PC-3 (cell line): Measurements from ENCODE around the gene PODNL1.

ENCODE experiments used
- EZH2 ChIP-seq: fragments of 300-600 bp; sonication (generic); IDR thresholded peaks from one replicate; pipeline ENCODE4 v1.6.1; 2017; ENCODE audit warnings: antibody characterized with exemption, mild to moderate bottlenecking, low read length; ENCODE audit not compliant: unreplicated experiment
- EZH2phosphoT487 ChIP-seq: fragments of 300-600 bp; sonication (generic); IDR thresholded peaks from 2 replicates; pipeline ENCODE4 v1.6.1; 2018; ENCODE audit warnings: mild to moderate bottlenecking, antibody characterized with exemption, low read length, borderline replicate concordance
- TF ChIP-seq, protein P1 (sequence below): fragments of 300-600 bp; sonication (generic); conservative IDR thresholded peaks from 2 replicates; pipeline ENCODE4 v1.5.1; 2017; ENCODE audit warnings: antibody characterized with exemption, low read depth, mild to moderate bottlenecking, low read length

DNA sequence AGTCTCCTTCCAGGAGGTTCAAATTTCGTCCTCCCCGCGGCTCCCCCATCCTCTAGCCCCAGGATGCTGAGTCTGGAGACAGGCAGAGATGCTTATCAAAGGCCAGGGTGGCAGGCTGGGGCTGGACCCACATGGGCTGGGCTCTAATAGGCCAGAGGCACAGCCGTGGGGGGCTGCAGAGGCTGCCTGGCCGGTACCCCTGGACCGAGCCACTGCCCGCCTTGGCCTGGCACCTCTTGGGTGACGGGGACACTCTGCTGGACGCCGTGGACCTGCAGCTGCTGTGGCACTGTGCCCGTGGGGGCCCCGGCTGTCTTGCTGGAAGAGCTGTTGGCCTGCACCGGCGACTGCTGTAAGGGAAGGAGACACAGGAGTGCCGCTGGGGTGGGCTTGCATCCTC is 42.1 kb upstream of the PODNL1 start:
- TF ChIP-seq, protein P1, sequence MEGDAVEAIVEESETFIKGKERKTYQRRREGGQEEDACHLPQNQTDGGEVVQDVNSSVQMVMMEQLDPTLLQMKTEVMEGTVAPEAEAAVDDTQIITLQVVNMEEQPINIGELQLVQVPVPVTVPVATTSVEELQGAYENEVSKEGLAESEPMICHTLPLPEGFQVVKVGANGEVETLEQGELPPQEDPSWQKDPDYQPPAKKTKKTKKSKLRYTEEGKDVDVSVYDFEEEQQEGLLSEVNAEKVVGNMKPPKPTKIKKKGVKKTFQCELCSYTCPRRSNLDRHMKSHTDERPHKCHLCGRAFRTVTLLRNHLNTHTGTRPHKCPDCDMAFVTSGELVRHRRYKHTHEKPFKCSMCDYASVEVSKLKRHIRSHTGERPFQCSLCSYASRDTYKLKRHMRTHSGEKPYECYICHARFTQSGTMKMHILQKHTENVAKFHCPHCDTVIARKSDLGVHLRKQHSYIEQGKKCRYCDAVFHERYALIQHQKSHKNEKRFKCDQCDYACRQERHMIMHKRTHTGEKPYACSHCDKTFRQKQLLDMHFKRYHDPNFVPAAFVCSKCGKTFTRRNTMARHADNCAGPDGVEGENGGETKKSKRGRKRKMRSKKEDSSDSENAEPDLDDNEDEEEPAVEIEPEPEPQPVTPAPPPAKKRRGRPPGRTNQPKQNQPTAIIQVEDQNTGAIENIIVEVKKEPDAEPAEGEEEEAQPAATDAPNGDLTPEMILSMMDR = no peak
- TF ChIP-seq EZH2phosphoT487 (no peak), EZH2 (no peak)
